ENCODE measurements around the gene FAM32A.

Gene FAM32A
- total RNA-seq = 26.3 to 38.4 (median 29.8) reads per million in 4 donors

DNA sequence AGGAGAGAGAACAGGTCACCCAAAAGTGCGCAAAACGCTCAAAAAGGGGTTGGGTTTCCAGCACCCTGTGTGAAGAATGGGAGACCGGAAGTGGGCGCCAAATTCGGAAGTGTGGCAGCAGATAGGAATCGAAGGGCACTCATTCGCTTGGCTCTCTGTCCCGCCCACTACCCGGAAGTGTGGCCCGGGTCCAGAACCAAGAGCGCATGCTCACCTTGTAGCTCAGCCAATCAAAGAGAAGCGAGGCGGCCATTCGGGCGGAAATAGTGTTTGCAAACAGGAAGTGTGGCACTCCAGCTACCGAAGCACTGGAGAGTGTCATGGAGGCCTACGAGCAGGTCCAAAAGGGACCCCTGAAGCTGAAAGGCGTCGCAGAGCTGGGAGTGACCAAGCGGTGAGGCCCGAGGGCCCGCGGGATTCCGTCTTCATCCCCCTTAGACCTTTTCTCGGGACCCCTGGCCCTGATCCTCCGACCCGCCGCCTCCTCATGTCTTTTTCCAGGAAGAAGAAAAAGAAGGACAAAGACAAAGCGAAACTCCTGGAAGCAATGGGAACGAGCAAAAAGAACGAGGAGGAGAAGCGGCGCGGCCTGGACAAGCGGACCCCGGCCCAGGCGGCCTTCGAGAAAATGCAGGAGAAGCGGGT is at the start of gene FAM32A:
FAM32A (plus strand) TSS at position 288 of the 645 bp plus-strand sequence; CDS start at position 321, 33 bp downstream.
- peak; percentile 95 to 99 (median 98) for DNase-seq

DNA sequence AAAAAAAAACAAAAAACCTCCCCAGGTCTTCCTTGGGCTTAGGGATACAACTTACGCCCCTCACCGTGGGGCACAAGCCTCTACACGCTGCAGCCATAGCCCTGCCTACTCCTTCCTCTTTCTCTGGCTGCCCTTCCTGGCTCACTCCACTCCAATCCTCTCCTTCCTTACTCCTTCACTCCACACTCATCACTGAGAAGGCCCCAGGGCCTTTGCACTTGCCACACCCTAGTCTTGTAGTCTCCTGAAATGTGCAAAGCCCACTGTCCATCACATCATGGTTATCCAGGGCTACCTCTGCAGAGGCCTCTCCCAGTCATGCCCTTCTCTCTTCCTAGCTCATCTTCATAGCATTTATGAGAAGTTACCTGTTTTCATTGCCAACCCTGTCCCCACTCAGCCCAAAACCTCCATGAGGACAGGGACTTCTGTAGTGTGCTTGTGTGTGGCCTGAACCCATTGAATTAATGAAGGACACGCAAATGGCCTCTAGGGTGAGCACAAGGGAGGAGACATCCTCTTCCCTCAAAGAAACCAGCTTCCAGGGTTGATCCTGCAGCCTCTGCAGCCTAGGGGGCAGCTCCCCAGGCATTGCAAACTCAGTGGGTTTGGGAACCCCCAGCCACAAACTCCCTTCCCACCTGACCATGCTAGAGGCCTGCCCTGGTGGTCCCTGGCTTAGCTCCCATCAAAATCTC is 49.6 kb upstream of the FAM32A start:
- DNase-seq = no peak

- DNase-seq = no peak
Observed at GRCh38 chr19:16136185-16136999, 48.8 kb upstream of the FAM32A start.

- DNase-seq = no peak
Observed at GRCh38 chr19:16139752-16140151, 45.5 kb upstream of the FAM32A start.

DNA sequence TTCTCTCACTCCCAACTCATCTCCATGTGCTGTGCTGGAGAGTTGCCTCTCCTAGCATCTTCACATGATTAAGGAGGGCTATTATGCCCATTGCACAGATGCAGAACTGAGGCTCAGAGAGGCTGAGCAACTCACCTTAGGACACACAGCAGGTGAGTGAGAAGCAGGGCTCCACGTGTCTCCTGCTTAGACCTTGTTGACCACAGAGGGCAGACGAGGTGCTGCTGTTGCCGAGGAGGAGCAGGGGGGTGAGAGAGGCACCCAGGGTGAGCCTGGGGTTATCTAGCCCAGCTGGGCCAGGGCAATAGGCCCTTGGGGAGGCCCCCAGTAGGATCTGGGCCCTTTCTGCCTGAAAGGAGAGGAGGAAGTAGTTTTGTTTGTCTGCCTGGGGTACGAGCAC is 44.2 kb upstream of the FAM32A start:
- no peak for DNase-seq

DNA sequence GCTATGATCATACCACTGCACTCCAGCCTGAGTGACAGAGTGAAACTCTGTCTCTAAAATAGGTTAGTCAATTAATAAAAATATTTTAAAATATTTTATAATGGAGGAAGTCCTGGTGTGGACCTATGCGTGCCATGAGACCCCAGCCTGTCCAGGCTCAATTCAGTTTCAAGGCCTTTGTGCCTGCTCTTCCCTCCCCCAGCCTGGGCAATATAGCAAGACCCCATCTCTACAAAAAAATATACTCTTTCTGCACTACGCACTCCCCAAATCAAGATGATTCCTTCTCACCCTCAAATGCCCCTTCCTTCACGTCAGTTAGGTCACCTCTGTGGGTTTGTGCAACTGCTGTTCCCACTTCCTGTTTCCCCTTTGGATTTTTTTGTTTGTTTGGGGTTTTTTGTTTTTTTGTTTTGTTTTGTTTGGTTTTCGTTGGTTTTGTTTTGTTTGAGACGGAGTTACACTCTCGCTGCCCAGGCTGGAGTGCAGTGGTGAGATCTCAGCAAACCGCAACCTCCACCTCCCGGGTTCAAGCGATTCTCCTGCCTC is 43.1 kb upstream of the FAM32A start:
- no peak for DNase-seq

GRCh38 chr19:16143399-16144215 is 41.6 kb upstream of the FAM32A start, which contains the start of gene HSH2D:
HSH2D (plus strand) TSS chr19:16143685; CDS start chr19:16148751, 5,066 bp downstream.
- DNase-seq = peak; percentile 47 to 89 (median 69)

- DNase-seq = no peak
Observed at GRCh38 chr19:16144216-16144581, 41.0 kb upstream of the FAM32A start.

- no peak for DNase-seq
Observed at GRCh38 chr19:16146112-16146511, 39.1 kb upstream of the FAM32A start.

DNA sequence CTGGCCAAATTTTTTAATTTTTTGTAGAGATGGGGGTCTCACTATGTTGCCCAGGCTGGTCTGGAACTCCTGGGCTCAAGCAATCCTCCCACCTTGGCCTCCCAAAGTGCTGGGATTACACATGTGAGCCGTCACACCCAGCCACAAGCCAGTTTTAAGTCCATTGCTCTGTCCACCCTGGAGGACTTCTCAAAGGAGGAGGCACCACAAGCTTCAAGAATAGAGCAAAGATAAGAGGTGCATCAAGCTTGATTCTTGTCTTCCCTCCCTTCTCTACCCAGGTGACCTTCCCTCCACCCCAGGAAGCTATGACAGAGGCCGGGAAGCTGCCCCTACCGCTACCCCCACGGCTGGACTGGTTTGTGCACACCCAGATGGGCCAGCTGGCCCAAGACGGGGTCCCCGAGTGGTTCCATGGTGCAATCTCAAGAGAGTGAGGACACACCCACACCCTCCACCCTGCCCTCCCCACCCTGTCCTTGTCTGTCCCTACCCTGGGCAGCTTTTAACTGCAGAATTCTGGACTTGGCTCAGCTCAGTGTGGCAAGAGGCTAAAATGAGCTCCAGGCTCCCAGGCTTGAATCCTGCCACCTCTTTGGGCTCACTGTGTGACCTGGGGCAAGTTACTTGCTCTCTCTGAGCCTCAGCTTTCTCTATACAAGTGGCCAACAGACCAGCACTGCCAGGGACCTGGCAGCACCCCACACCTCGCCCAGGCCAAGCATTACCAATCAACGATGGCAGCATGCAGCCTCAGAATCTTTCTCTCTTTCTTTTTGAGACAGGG is 36.6 kb upstream of the FAM32A start:
- no peak for DNase-seq

DNA sequence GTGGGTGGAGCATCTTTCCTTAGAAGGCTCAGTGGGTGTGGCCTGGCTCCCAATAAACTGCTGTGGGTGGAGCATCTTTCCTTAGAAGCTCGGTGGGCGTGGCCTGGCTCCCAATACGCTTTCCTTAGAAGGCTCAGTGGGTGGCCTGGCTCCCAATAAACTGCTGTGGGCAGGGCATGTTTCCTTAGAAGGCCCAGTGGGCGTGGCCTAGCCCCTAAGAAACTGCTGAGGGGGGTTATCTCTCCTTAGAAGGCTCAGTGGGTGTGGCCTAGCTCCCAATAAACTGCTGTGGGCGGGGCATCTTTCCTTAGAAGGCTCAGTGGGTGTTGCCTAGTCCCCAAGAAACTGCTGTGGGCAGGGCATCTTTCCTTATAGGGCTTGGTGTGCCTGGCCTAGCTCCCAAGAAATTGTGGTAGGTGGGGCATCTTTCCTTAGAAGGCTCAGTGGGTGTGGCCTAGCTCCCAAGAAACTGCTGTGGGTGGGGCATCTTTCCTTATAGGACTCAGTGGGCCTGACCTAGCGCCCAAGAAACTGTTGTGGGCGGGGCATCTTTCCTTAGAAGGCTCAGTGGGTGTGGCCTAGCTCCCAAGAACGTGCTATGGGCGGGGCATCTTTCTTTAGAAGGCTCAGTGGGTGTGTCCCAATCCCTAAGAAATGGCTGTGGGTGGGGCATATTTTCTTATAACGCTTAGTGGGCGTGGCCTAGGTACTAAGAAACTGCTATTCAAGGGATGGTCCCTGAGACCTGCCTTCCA is 31.5 kb upstream of the FAM32A start:
- no peak for DNase-seq

- DNase-seq = no peak
Observed at GRCh38 chr19:16154557-16154956, 30.7 kb upstream of the FAM32A start.

- no peak for DNase-seq
Observed at GRCh38 chr19:16155128-16155527, 30.1 kb upstream of the FAM32A start.

DNA sequence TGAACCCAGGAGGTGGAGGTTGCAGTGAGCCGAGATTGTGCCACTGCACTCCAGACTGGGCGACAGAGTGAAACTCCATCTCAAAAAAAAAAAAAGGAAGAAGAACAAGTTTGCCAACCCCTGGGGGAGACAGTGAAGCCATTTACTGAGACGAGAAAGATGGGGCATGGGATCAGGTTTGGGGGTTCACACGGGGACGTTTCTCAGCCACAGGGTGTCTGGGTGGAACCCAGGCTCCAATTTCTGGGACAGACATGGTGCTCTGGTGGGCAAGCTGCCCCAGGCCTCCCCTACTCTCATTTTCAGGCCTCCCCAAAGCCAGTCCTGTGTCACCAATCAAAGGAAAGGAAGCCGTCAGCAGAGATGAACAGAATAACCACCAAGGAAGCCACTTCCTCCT is 28.3 kb upstream of the FAM32A start:
- no peak for DNase-seq

DNA sequence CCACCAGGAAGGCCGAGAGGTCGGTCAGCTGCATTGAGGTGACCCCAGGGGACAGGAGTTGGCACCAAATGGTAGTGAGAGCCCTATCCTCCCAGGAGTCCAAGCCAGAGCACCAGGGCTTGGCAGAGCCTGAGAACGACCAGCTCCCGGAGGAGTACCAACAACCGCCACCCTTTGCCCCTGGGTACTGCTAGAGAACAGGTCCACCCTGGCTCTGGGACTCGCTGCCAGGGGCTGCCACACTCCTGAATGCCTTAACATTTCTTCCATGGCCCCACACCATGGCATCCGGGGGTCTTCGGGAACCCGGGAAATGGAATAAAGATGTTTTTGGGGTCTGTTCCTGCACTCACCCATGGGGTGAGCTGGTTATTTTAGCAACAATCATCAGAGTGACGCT is 27.6 kb upstream of the FAM32A start:
- DNase-seq = no peak

DNA sequence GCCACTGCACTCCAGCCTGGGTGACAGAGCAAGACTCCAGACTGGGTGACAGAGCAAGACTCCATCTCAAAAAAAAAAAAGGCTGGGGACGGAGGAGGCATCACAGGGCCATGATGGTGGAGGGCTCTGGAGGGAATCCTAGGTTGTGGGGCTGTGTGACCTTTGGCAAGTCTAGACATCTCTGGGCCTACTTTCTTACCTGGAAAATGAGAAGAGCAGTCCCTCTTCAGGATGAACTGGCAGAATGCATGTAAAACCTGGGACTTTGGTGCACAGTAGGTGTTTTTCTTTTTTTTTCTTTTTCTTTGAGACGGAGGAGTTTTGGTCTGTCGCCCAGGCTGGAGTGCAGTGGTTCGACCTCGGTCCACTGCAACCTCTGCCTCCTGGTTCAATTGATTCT is 25.6 kb upstream of the FAM32A start:
- DNase-seq = no peak

GRCh38 chr19:16160445-16160942 is 24.7 kb upstream of the FAM32A start:
- DNase-seq = no peak

GRCh38 chr19:16160943-16161560 is 24.2 kb upstream of the FAM32A start:
- DNase-seq = no peak

DNA sequence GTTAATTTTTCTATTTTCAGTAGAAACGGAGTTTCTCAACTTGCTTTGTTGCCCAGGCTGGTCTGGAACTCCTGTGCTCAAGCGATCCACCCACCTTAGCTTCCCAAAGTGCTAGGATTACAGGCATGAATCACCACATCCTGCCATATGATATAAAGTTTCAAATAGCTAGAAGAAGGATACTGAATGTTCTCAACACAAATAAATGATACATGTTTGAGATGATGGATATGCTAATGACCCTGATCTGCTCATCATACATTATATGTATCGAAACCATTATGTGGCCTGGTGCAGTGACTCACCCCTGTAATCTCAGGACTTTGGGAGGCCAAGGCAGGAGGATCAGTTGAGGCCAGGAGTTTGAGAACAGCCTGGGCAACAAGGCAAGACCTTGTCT is 23.4 kb upstream of the FAM32A start:
- DNase-seq = no peak

All from T-helper 1 cell (primary cell).